ENCODE measurements around the gene WIZ.

The WIZ gene

DNA sequence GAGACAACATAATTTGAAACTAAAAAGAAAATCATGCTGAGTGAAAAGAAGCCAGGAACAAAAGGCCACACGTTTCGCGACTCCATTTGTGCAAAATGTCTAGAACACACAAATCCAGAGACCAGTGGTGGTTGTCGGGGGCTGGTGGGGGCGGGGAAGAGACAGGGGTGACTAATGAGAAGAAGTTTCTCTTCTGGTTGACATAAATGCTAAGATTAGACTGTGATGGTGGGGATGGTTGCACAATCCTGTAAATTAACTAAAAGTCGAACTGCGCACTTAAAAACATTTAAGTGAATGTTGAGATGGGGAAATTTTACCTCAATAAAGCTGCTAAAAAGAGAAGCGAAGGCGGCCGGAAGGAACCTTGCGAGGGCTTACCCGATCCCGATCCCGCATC, 77.3 kb downstream of the WIZ start:
- H3K4me3 ChIP-seq (replicated peaks; ENCODE audit: low read depth, low read length) = no peak overlapping the region
- TF ChIP-seq, protein P1, sequence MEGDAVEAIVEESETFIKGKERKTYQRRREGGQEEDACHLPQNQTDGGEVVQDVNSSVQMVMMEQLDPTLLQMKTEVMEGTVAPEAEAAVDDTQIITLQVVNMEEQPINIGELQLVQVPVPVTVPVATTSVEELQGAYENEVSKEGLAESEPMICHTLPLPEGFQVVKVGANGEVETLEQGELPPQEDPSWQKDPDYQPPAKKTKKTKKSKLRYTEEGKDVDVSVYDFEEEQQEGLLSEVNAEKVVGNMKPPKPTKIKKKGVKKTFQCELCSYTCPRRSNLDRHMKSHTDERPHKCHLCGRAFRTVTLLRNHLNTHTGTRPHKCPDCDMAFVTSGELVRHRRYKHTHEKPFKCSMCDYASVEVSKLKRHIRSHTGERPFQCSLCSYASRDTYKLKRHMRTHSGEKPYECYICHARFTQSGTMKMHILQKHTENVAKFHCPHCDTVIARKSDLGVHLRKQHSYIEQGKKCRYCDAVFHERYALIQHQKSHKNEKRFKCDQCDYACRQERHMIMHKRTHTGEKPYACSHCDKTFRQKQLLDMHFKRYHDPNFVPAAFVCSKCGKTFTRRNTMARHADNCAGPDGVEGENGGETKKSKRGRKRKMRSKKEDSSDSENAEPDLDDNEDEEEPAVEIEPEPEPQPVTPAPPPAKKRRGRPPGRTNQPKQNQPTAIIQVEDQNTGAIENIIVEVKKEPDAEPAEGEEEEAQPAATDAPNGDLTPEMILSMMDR (IDR thresholded peaks at IDR 0.05; ENCODE audit: low read depth, low read length, missing control alignments) = no peak
- no peak for DNase-seq (ENCODE audit: extremely low read depth, low read depth)

DNA sequence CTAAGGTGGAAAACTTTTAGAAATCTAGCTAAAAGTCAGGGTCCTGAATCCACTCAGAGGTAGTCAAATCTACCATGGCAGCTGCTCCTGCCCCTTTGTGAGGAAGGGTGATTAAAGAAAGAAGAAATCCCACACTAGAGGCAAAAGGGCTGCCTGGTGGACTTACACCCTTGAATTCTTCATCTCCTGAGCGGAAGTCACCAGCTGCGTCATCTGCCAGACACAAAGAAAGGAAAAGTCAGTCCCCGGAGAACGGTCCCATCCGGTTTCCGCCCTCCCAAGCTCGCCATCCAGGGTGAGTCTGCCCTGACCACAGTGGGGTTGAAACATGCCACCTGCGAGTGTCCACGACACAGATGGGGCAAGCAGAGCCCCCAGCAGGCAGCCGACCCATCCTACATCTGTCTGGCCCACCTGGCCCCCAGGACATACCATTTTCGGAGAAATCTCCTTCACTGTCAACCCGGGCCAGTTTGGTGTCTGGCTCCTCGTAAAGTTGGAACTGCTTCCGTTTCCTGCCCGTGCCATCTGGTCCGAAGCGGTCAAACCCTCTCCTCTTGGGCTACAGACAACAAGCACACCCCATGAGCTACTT, 77.9 kb downstream of the WIZ start:
- TF ChIP-seq, protein P1 (IDR thresholded peaks at IDR 0.05; ENCODE audit: low read depth, low read length, missing control alignments) = no peak
- no peak overlapping the region for H3K4me3 ChIP-seq (replicated peaks; ENCODE audit: low read depth, low read length)
- no peak for DNase-seq (ENCODE audit: extremely low read depth, low read depth)

DNA sequence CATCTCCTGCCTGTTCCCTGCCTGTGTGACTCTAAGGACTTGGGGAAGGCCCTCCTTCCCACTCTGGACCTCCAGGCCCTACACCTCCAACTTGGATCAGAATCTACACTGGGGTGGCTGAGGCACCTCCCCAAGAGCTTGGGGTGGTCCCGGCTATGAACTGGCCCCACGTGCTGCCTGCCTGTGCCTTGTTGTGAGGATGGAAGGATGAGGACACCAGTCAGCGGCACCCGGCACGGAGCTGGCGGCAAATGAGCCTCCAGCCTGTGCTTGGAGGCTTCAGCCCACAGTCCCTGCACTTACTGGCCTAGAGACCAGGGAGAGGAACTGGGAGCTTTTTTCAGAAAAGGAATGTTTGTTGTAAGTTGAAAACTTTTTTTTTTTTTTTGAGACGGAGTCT, 78.6 kb downstream of the WIZ start:
- H3K4me3 ChIP-seq (replicated peaks; ENCODE audit: low read depth, low read length) = no peak overlapping the region

More for the DNA sequence above, 78.6 kb downstream of the WIZ start:
- TF ChIP-seq, protein P1 (IDR thresholded peaks at IDR 0.05; ENCODE audit: low read depth, low read length, missing control alignments) = no peak
- no peak for DNase-seq (ENCODE audit: extremely low read depth, low read depth)
